ENCODE measurements around the gene BAG5. TPM values are rescaled to one million over a fixed set of nuclear protein-coding genes. Genes with fewer than 3 reads are reported as not detected.

BAG5 gene
- total RNA-seq, 2 experiments from 2014 or later: 28.8 to 29.6 TPM

GRCh38 chr14:103545219-103545914, 17.1 kb downstream of the BAG5 start:
- no peaks in the 10 kb centered on the region for H3K36me3 Mint-ChIP-seq (ENCODE audit: low read depth)
- H3K27me3 Mint-ChIP-seq: no peaks in the 10 kb centered on the region
- no peaks in the 10 kb centered on the region for H3K4me1 Mint-ChIP-seq (ENCODE audit: low read depth)
- H3K9me3 Mint-ChIP-seq: no peaks in the 10 kb centered on the region
- no peak overlapping the region for H3K4me3 Mint-ChIP-seq
- H3K27ac Mint-ChIP-seq: no peak overlapping the region
- no peak for ATAC-seq
- no peak for TF ChIP-seq CTCF (IDR thresholded peaks at IDR 0.05)
- intact Hi-C loops (cut with micrococcal nuclease): no loop called here
- DNase-seq: no peak
- ChIA-PET POLR2A (interaction anchor here (1.4 kb wide), 1 partner anchor 16 kb away, joined by 5 read pairs; no protein-coding TSS in a partner anchor), CTCF (interaction anchor here (0.8 to 3.6 kb wide), 5 partner anchors 13 to 45 kb away, joined by 3 to 19 read pairs (median 4); no protein-coding TSS in a partner anchor)

- DNase-seq (no peak), ATAC-seq (no peak)
- intact Hi-C loops (cut with micrococcal nuclease): no loop called here
- Mint-ChIP-seq H3K4me1 (ENCODE audit: low read depth) (no peaks in the 10 kb centered on the region), H3K27ac (no peak overlapping the region), H3K4me3 (no peak overlapping the region), H3K36me3 (ENCODE audit: low read depth) (no peaks in the 10 kb centered on the region), H3K27me3 (no peaks in the 10 kb centered on the region), H3K9me3 (no peaks in the 10 kb centered on the region)
- no peak for TF ChIP-seq CTCF (IDR thresholded peaks at IDR 0.05)
- POLR2A ChIA-PET: no interaction called here
- CTCF ChIA-PET: interaction anchor here (0.9 to 3.6 kb wide), 3 partner anchors 14 to 44 kb away, joined by 3 to 18 read pairs (median 4); no protein-coding TSS in a partner anchor
Observed at GRCh38 chr14:103544388-103545218, 17.9 kb downstream of the BAG5 start.

- ChIA-PET POLR2A (interaction anchor here (0.8 kb wide), 1 partner anchor 25 kb away, joined by 3 read pairs; no protein-coding TSS in a partner anchor), CTCF (interaction anchor here (0.9 kb wide), 1 partner anchor 15 kb away, joined by 4 read pairs; no protein-coding TSS in a partner anchor)
- ATAC-seq: no peak
- H3K27ac Mint-ChIP-seq: no peak overlapping the region
- no peak for DNase-seq
- H3K4me3 Mint-ChIP-seq: no peak overlapping the region
- H3K36me3 Mint-ChIP-seq (ENCODE audit: low read depth): no peaks in the 10 kb centered on the region
- intact Hi-C loops (cut with micrococcal nuclease): no loop called here
- H3K27me3 Mint-ChIP-seq: no peaks in the 10 kb centered on the region
- no peak for TF ChIP-seq CTCF (IDR thresholded peaks at IDR 0.05)
- no peaks in the 10 kb centered on the region for H3K4me1 Mint-ChIP-seq (ENCODE audit: low read depth)
- H3K9me3 Mint-ChIP-seq: no peaks in the 10 kb centered on the region
Observed at GRCh38 chr14:103543721-103544387, 18.6 kb downstream of the BAG5 start.

- DNase-seq (no peak), ATAC-seq (no peak)
- H3K9me3 Mint-ChIP-seq: no peaks in the 10 kb centered on the region
- no peak for TF ChIP-seq CTCF (IDR thresholded peaks at IDR 0.05)
- no peaks in the 10 kb centered on the region for H3K4me1 Mint-ChIP-seq (ENCODE audit: low read depth)
- H3K27me3 Mint-ChIP-seq: no peaks in the 10 kb centered on the region
- H3K4me3 Mint-ChIP-seq: no peak overlapping the region
- no peaks in the 10 kb centered on the region for H3K36me3 Mint-ChIP-seq (ENCODE audit: low read depth)
- intact Hi-C loops (cut with micrococcal nuclease): no loop called here
- POLR2A ChIA-PET: interaction anchor here (0.6 to 2.3 kb wide), 3 partner anchors 11 to 1898 kb away, joined by 3 to 6 read pairs (median 3); no protein-coding TSS in a partner anchor
- CTCF ChIA-PET: interaction anchor here (0.6 kb wide), 1 partner anchor 103 kb away, joined by 3 read pairs; no protein-coding TSS in a partner anchor
- no peak overlapping the region for H3K27ac Mint-ChIP-seq
Observed at GRCh38 chr14:103543140-103543539, 19.3 kb downstream of the BAG5 start.
